Left lung (tissue), 10 donors: ENCODE data around the gene SERPINB2. TPM values are rescaled to one million over a fixed set of nuclear protein-coding genes. Genes with fewer than 3 reads are reported as not detected.

ENCODE experiments used
- ATAC-seq: fragments of 200-7000 bp; cut with Tn5 transposase; one replicate; pipeline ENCODE4 v1.9.1; 2020; ENCODE audit warnings: moderate library complexity
- DNase-seq, 4 donors: peaks; one replicate each; pipeline ENCODE4 v3.0.0-alpha.2; 2013 to 2020
- H3K27ac ChIP-seq, 2 donors: fragments of 200-600 bp; sonication (generic) in 1 of 2; one replicate each; pipeline versions ENCODE4 v1.5.0 to v1.8.0; 2020 to 2021
- H3K27me3 ChIP-seq, 2 donors: fragments of 200-600 bp; sonication (generic) in 1 of 2; one replicate each; pipeline versions ENCODE4 v1.5.0 to v1.8.0; 2020 to 2021
- H3K36me3 ChIP-seq, 2 donors: fragments of 200-600 bp; sonication (generic) in 1 of 2; one replicate each; pipeline versions ENCODE4 v1.5.0 to v1.8.0; 2020 to 2021
- H3K4me1 ChIP-seq, 2 donors: fragments of 200-600 bp; one replicate each; pipeline ENCODE4 v1.8.0; 2021
- H3K4me3 ChIP-seq, 2 donors: fragments of 200-600 bp; sonication (generic) in 1 of 2; one replicate each; pipeline versions ENCODE4 v1.5.0 to v1.8.0; 2020 to 2021; ENCODE audit warnings: mild to moderate bottlenecking in 1 of 2
- H3K9me3 ChIP-seq, 2 donors: fragments of 200-600 bp; sonication (generic) in 1 of 2; one replicate each; pipeline versions ENCODE4 v1.5.0 to v1.8.0; 2020 to 2021
- CTCF ChIP-seq, 2 donors: fragments of 200-600 bp; sonication (generic) in 1 of 2; IDR thresholded peaks; one replicate each; pipeline versions ENCODE4 v1.5.0 to v1.8.0; 2021; ENCODE audit warnings: antibody characterized with exemption in 2 of 2
- intact Hi-C, 2 donors: fragments of 100-400 bp; cut with DNase I; formaldehyde crosslinking; loops; one replicate each; pipeline versions ENCODE4 v1.11.2 to v1.14.2; 2022
- polyA plus RNA-seq, 6 donors: library from polyadenylated mRNA; unstranded; fragments of 120-200 nt; gene quantifications; one replicate each; pipeline ENCODE4 v1.2.1, GENCODE V29; 2013; ENCODE audit not compliant: insufficient read length in 6 of 6
- total RNA-seq, 2 donors: library from RNA; stranded (reverse); fragmentation: NEBNext Ultra II Directional; extraction: Animal tissue kit (Norgen Biotek cat#: 25700); gene quantifications; one replicate each; pipeline ENCODE4 v1.2.1, GENCODE V29; 2021
- donor health status: DM: no; HTN: yes; CAD: no.
- donor health status: DM: no; HTN: no; CAD: no.

The SERPINB2 gene
- total and polyA plus RNA-seq, 8 donors = 0.13 to 3.5 (median 0.40) TPM; not detected in 1

GRCh38 chr18:63883617-63884016 is 3.9 kb upstream of the SERPINB2 start:
- no peaks in the 10 kb centered on the region for H3K9me3 ChIP-seq

GRCh38 chr18:63888470-63889190 is 1.1 kb downstream of the SERPINB2 start:
- Histone ChIP-seq H3K27me3 (no peaks in the 10 kb centered on the region), H3K4me3 (no peak overlapping the region), H3K4me1 (peaks cover 0 to 51% of the 10 kb centered on the region in 2 donors), H3K9me3 (no peaks in the 10 kb centered on the region), H3K27ac (peak overlapping the region in 1 of 2 donors; percentile 66), H3K36me3 (no peaks in the 10 kb centered on the region)
- TF ChIP-seq CTCF (IDR thresholded peaks at IDR 0.05) = no peak
- ATAC-seq (no peak), DNase-seq (no peak)
- intact Hi-C loops = no loop called here

More at GRCh38 chr18:63883617-63884016, 3.9 kb upstream of the SERPINB2 start:
- H3K27me3 ChIP-seq = no peaks in the 10 kb centered on the region
- no peak for DNase-seq
- no peaks in the 10 kb centered on the region for H3K36me3 ChIP-seq
- H3K4me3 ChIP-seq = no peak overlapping the region
- peaks cover 0 to 20% of the 10 kb centered on the region in 2 donors for H3K4me1 ChIP-seq
- TF ChIP-seq CTCF (IDR thresholded peaks at IDR 0.05) = no peak
- no peak for ATAC-seq
- peak overlapping the region in 1 of 2 donors; percentile 28 for H3K27ac ChIP-seq
- intact Hi-C loops = no loop called here

DNA sequence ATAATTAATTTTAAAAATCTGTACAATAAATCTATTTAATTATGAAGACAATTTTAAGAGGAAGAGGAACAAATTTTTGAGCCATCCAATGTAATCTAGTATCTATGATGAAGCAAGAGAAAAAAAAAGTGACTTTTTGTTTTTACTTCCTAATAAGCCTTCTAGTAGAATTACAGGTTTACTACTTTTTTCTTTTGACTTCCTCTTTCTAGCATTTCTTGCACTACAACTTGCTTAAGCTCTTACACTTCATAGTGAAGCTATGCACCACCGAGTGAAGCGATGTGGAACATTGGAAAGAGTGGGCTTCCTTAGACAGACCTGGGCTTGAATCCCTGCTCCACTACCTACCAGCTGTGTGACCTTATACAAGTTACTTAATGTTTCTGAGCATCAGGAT is 2.1 kb downstream of the SERPINB2 start:
- Histone ChIP-seq H3K9me3 (no peaks in the 10 kb centered on the region), H3K4me3 (no peak overlapping the region), H3K27me3 (no peaks in the 10 kb centered on the region), H3K36me3 (no peaks in the 10 kb centered on the region), H3K27ac (peak overlapping the region in 1 of 2 donors; percentile 66), H3K4me1 (peaks cover 0 to 59% of the 10 kb centered on the region in 2 donors)
- no peak for TF ChIP-seq CTCF (IDR thresholded peaks at IDR 0.05)
- DNase-seq (no peak), ATAC-seq (no peak)
- intact Hi-C loops = no loop called here

- peak overlapping the region in 1 of 2 donors; percentile 66 for H3K27ac ChIP-seq
- ATAC-seq (no peak), DNase-seq (no peak)
- TF ChIP-seq CTCF (IDR thresholded peaks at IDR 0.05) = no peak
- H3K4me1 ChIP-seq = peaks cover 0 to 67% of the 10 kb centered on the region in 2 donors
- H3K9me3 ChIP-seq = no peaks in the 10 kb centered on the region
- no peaks in the 10 kb centered on the region for H3K27me3 ChIP-seq
- no peaks in the 10 kb centered on the region for H3K36me3 ChIP-seq
- intact Hi-C loops = no loop called here
- H3K4me3 ChIP-seq = no peak overlapping the region
Measured at GRCh38 chr18:63890237-63890949, 2.9 kb downstream of the SERPINB2 start.

DNA sequence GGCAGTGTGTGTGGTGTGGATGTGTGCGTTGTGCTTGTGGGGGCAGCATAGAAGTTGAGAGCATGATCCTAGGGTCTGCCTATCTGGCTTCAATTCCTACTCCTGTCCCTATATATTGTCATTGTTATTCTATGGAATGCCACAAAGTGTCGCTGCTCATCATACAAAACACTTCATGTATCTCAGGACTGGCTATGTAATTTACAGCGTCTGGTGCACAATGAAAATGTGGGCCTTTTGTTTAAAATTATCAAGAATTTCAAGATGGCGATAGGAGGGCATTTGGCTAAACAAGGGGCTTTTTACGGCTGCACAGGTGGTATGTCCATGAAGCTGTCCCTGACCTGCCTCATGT is 3.4 kb downstream of the SERPINB2 start:
- no peak for DNase-seq
- TF ChIP-seq CTCF (IDR thresholded peaks at IDR 0.05) = no peak
- Histone ChIP-seq H3K4me1 (peaks cover 0 to 72% of the 10 kb centered on the region in 2 donors), H3K27ac (no peak overlapping the region), H3K4me3 (no peak overlapping the region), H3K36me3 (no peaks in the 10 kb centered on the region), H3K27me3 (no peaks in the 10 kb centered on the region), H3K9me3 (no peaks in the 10 kb centered on the region)
- intact Hi-C loops = no loop called here
- ATAC-seq = no peak
